Heart right ventricle (tissue), 16 donors: ENCODE results near the gene ELK3. TPM values are rescaled to one million over a fixed set of nuclear protein-coding genes. Genes with fewer than 3 reads are reported as not detected.

Experiments used
- ATAC-seq, 8 donors: fragments of 200-7000 bp; cut with Tn5 transposase; one replicate each; pipeline ENCODE4 v1.9.1; 2020; ENCODE audit warnings: mild to moderate bottlenecking in 8 of 8, moderate library complexity in 8 of 8, moderate number of reproducible peaks in 1 of 8
- DNase-seq, 2 donors: peaks; one replicate each; pipeline ENCODE4 v3.0.0-alpha.2; 2020
- H3K27ac ChIP-seq, 10 donors: fragments of 200-600 bp; sonication (generic) in 2 of 10; one replicate each; pipeline versions ENCODE4 v1.5.0 to v1.8.0; 2020 to 2022; ENCODE audit warnings: mild to moderate bottlenecking in 3 of 10
- H3K27me3 ChIP-seq, 7 donors: fragments of 200-600 bp; one replicate each; pipeline ENCODE4 v1.8.0; 2021 to 2022; ENCODE audit warnings: mild to moderate bottlenecking in 2 of 7
- H3K36me3 ChIP-seq, 9 donors: fragments of 200-600 bp; sonication (generic) in 1 of 9; one replicate each; pipeline versions ENCODE4 v1.5.0 to v1.8.0; 2020 to 2022; ENCODE audit warnings: mild to moderate bottlenecking in 2 of 9
- H3K4me1 ChIP-seq, 9 donors: fragments of 200-600 bp; sonication (generic) in 1 of 9; one replicate each; pipeline versions ENCODE4 v1.5.0 to v1.8.0; 2020 to 2022; ENCODE audit warnings: mild to moderate bottlenecking in 4 of 9
- H3K4me3 ChIP-seq, 10 donors: fragments of 200-600 bp; sonication (generic) in 2 of 10; one replicate each; pipeline versions ENCODE4 v1.5.0 to v1.8.0; 2020 to 2022; ENCODE audit warnings: mild to moderate bottlenecking in 7 of 10, moderate library complexity in 2 of 10
- H3K9me3 ChIP-seq, 11 donors: fragments of 200-600 bp in 10 of 11; sonication (generic) in 2 of 11; one replicate each; pipeline versions ENCODE4 v1.5.0 to v1.8.0; 2013 to 2022; ENCODE audit warnings: mild to moderate bottlenecking in 2 of 11, control low read depth in 1 of 11, moderate library complexity in 1 of 11
- CTCF ChIP-seq, 9 donors: fragments of 200-600 bp; sonication (generic) in 2 of 9; IDR thresholded peaks; one replicate each; pipeline versions ENCODE4 v1.5.0 to v1.8.0; 2021 to 2022; ENCODE audit warnings: antibody characterized with exemption in 9 of 9, mild to moderate bottlenecking in 5 of 9, moderate library complexity in 1 of 9
- WGBS, 2 donors: extraction: QIAGEN DNeasy Blood & Tissue Kit; methylation state at CpG; one replicate each; pipeline ENCODE4 v1.1.7; 2013; ENCODE audit warnings: inconsistent platforms in 1 of 2; 5-methylcytosine and 5-hydroxymethylcytosine counted together
- intact Hi-C, 10 donors: fragments of 100-400 bp; cut with DNase I; formaldehyde crosslinking; loops; one replicate each; pipeline versions ENCODE4 v1.11.1 to v1.14.2; 2022
- polyA plus RNA-seq, 2 donors: library from polyadenylated mRNA; stranded (reverse); fragments of 200-250 nt; gene quantifications; one replicate each; pipeline ENCODE4 v1.2.3, GENCODE V29; 2013
- total RNA-seq, 10 donors: library from RNA; stranded (reverse); fragmentation: NEBNext Ultra II Directional in 3 of 10; extraction: Animal tissue kit (Norgen Biotek cat#: 25700) in 3 of 10; gene quantifications; one replicate each; pipeline versions ENCODE4 v1.2.1 to v1.2.4, GENCODE V29; 2021 to 2023
- donor health status: Arrhythmogenic right ventricular cardiomyopathy.
- donor health status: ischemic (EF 13 %, LVEDD 7.1; RV severe dilation, severe dysfunction).
- donor health status: healthy with polysubstance abuse.
- donor health status: DM: no; HTN: yes; CAD: no.
- donor health status: DM: no; HTN: no; CAD: no.
- donor health status: ischemic (EF 25% LVEDD 6.9; RV normal size, moderate dysfunction).
- donor health status: ischemic (EF 25% LVEDD 5.7; RV mildly dilated, moderate dysfunction).
- donor health status: healthy.
- donor health status: DM: yes; HTN: yes; CAD: no.
- donor health status: Ischemic cardiomyopathy.
- donor health status: ischemic (EF 35%, LVEDD 5.7; RV mildly dilated, moderate dysfunction).
- donor health status: nonischemic (EF 11% LVEDD 7.7; RV severe dilation, severe dysfunction).
- donor health status: DM: yes; HTN: yes; CAD: no.
- donor health status: PGD.
- donor health status: ischemic (EF 29% LVEDD 5.4; RV normal size, mild dysfunction).
- donor health status: nonischemic (EF 23%, LVEDD 6.1; RV moderate dilation, normal function).

The ELK3 gene
- total and polyA plus RNA-seq, 12 donors: 6.6 to 33.0 (median 21.4) TPM

- H3K36me3 ChIP-seq: no peaks in the 10 kb centered on the region
- DNase-seq (no peak), ATAC-seq (peak in 2 of 8 donors; percentile 35 to 44)
- H3K4me1 ChIP-seq: peaks cover 3 to 68% (median 28%) of the 10 kb centered on the region in 9 donors
- WGBS, 2 donors: 61 to 70% methylated on average over 6 of the region's 6 CpGs
- no peaks in the 10 kb centered on the region for H3K27me3 ChIP-seq
- intact Hi-C loops: loop anchor here in 1 of 10 donors (2.0 kb wide), 1 partner anchor 16 kb away; no protein-coding TSS in a partner anchor
- H3K9me3 ChIP-seq: no peaks in the 10 kb centered on the region
- TF ChIP-seq CTCF (IDR thresholded peaks at IDR 0.05): no peak
- H3K4me3 ChIP-seq: peak overlapping the region; percentile 60 to 93 (median 83)
- peak overlapping the region; percentile 37 to 96 (median 88) for H3K27ac ChIP-seq
Observed at GRCh38 chr12:96196781-96197180, 2.6 kb downstream of the ELK3 start.

GRCh38 chr12:96197503-96198272 is 3.5 kb downstream of the ELK3 start:
- TF ChIP-seq CTCF (IDR thresholded peaks at IDR 0.05): no peak
- no peaks in the 10 kb centered on the region for H3K27me3 ChIP-seq
- H3K4me3 ChIP-seq: peak overlapping the region in 8 of 10 donors; percentile 60 to 93 (median 82)
- DNase-seq (no peak), ATAC-seq (peak in 4 of 8 donors; percentile 4 to 47 (median 27))
- H3K27ac ChIP-seq: peak overlapping the region in 8 of 10 donors; percentile 39 to 96 (median 91)
- no peaks in the 10 kb centered on the region for H3K36me3 ChIP-seq
- 41 to 50% methylated on average over 3 of the region's 3 CpGs for WGBS, 2 donors
- intact Hi-C loops: loop anchor here in 1 of 10 donors (2.0 kb wide), 1 partner anchor 15 kb away; no protein-coding TSS in a partner anchor
- H3K4me1 ChIP-seq: peaks cover 3 to 69% (median 28%) of the 10 kb centered on the region in 9 donors
- no peaks in the 10 kb centered on the region for H3K9me3 ChIP-seq

- DNase-seq (no peak), ATAC-seq (no peak)
- Histone ChIP-seq H3K27ac (peak overlapping the region in 5 of 10 donors; percentile 52 to 96 (median 94)), H3K9me3 (no peaks in the 10 kb centered on the region), H3K36me3 (peaks cover 0 to 4% (median 0%) of the 10 kb centered on the region in 9 donors), H3K27me3 (no peaks in the 10 kb centered on the region), H3K4me3 (peak overlapping the region in 3 of 10 donors; percentile 81 to 93 (median 84)), H3K4me1 (peaks cover 3 to 67% (median 16%) of the 10 kb centered on the region in 9 donors)
- intact Hi-C loops: no loop called here
- no peak for TF ChIP-seq CTCF (IDR thresholded peaks at IDR 0.05)
Observed at GRCh38 chr12:96198965-96199364, 4.8 kb downstream of the ELK3 start.

GRCh38 chr12:96199464-96199863 is 5.3 kb downstream of the ELK3 start:
- Histone ChIP-seq H3K27me3 (no peaks in the 10 kb centered on the region), H3K9me3 (no peaks in the 10 kb centered on the region), H3K4me3 (no peak overlapping the region), H3K27ac (peak overlapping the region in 3 of 10 donors; percentile 94 to 96 (median 94)), H3K4me1 (peaks cover 3 to 72% (median 17%) of the 10 kb centered on the region in 9 donors), H3K36me3 (peaks cover 0 to 4% (median 0%) of the 10 kb centered on the region in 9 donors)
- intact Hi-C loops: no loop called here
- TF ChIP-seq CTCF (IDR thresholded peaks at IDR 0.05): no peak
- DNase-seq (no peak), ATAC-seq (no peak)
